ENCODE results near the gene TSR2.

GRCh38 chrX:54473993-54474859, 34.0 kb downstream of the TSR2 start:
- TF ChIP-seq CTCF (IDR thresholded peaks at IDR 0.05; ENCODE audit: low read length), result no peak
- no peak for TF ChIP-seq EZH2 (IDR thresholded peaks at IDR 0.05; ENCODE audit: borderline replicate concordance, low read length)
